Lung (tissue), 12 donors: Measurements from ENCODE around the gene GARIN3. TPM values are rescaled to one million over a fixed set of nuclear protein-coding genes. Genes with fewer than 3 reads are reported as not detected.

ENCODE experiments used
- ATAC-seq: fragments of 200-7000 bp; cut with Tn5 transposase; one replicate; pipeline ENCODE4 v1.9.1; 2020; ENCODE audit warnings: moderate number of reproducible peaks; ENCODE audit not compliant: insufficient read depth, low FRiP score
- DNase-seq, 3 donors: peaks; one replicate each; pipeline ENCODE4 v3.0.0-alpha.2; 2013 to 2017
- H3K27ac ChIP-seq, 2 donors: one replicate each; pipeline ENCODE4 v1.5.1; 2013; ENCODE audit warnings: mild to moderate bottlenecking in 2 of 2, moderate library complexity in 2 of 2, control low read depth in 1 of 2, inconsistent platforms in 1 of 2, low read depth in 1 of 2, low read length in 1 of 2
- H3K27me3 ChIP-seq, 3 donors: one replicate each; pipeline ENCODE4 v1.5.1; 2013; ENCODE audit warnings: low read length in 2 of 3; ENCODE audit not compliant: control insufficient read depth in 3 of 3, insufficient read depth in 3 of 3
- H3K36me3 ChIP-seq, 4 donors: one replicate each; pipeline ENCODE4 v1.5.1; 2013; ENCODE audit warnings: low read length in 4 of 4, mild to moderate bottlenecking in 1 of 4, moderate library complexity in 1 of 4; ENCODE audit not compliant: control insufficient read depth in 4 of 4, insufficient read depth in 4 of 4
- H3K4me1 ChIP-seq, 5 donors: one replicate each; pipeline ENCODE4 v1.5.1; 2013; ENCODE audit warnings: low read length in 5 of 5, mild to moderate bottlenecking in 2 of 5, moderate library complexity in 1 of 5; ENCODE audit not compliant: control insufficient read depth in 5 of 5, insufficient read depth in 5 of 5
- H3K4me3 ChIP-seq: one replicate; pipeline ENCODE4 v1.5.1; 2013; ENCODE audit warnings: mild to moderate bottlenecking, control low read depth, moderate library complexity
- H3K9ac ChIP-seq, 2 donors: one replicate each; pipeline ENCODE4 v1.5.1; 2013; ENCODE audit warnings: low read length in 2 of 2, control low read depth in 1 of 2; ENCODE audit not compliant: insufficient read depth in 1 of 2
- H3K9me3 ChIP-seq, 4 donors: one replicate each; pipeline ENCODE4 v1.5.1; 2013; ENCODE audit warnings: low read length in 3 of 4, mild to moderate bottlenecking in 1 of 4, moderate library complexity in 1 of 4; ENCODE audit not compliant: control insufficient read depth in 4 of 4, insufficient read depth in 3 of 4
- CTCF ChIP-seq: IDR thresholded peaks from 2 replicates; pipeline ENCODE4 v1.5.1; 2012; ENCODE audit warnings: mild to moderate bottlenecking; ENCODE audit errors: control extremely low read depth, extremely low read depth
- WGBS, 2 donors: extraction: QIAGEN DNeasy Blood & Tissue Kit; methylation state at CpG; one replicate each; pipeline ENCODE4 v1.1.7; 2013; 5-methylcytosine and 5-hydroxymethylcytosine counted together
- polyA plus RNA-seq, 2 donors: library from polyadenylated mRNA; stranded (reverse); fragments of 200-250 nt; gene quantifications; one replicate each; pipeline ENCODE4 v1.2.1, GENCODE V29; 2013
- total RNA-seq, 2 donors: library from RNA; depleted of rRNA in 1 of 2; stranded (reverse); fragments of >200 nt in 1 of 2; gene quantifications; one replicate each; pipeline ENCODE4 v1.2.1, GENCODE V29; 2014 to 2021
- donor health status: control.
- donor health status: control.
- donor health status: Bipolar disorder and iron deficiency.
- donor health status: healthy.
- donor health status: DM: yes; HTN: yes; CAD: no.

The GARIN3 gene
- total and polyA plus RNA-seq, 4 donors: not detected

GRCh38 chr5:157177953-157178352 is 11.9 kb upstream of the GARIN3 start:
- no peak for ATAC-seq
- no peak overlapping the region for H3K27ac ChIP-seq

GRCh38 chr5:157175071-157175612 is 9.1 kb upstream of the GARIN3 start:
- no peaks in the 10 kb centered on the region for H3K27me3 ChIP-seq
- H3K4me1 ChIP-seq: no peaks in the 10 kb centered on the region
- no peak overlapping the region for H3K9ac ChIP-seq
- TF ChIP-seq CTCF: no peak
- no peak for DNase-seq
- ATAC-seq: no peak
- H3K27ac ChIP-seq: no peak overlapping the region
- H3K9me3 ChIP-seq: no peaks in the 10 kb centered on the region
- no peak overlapping the region for H3K4me3 ChIP-seq
- WGBS, 2 donors: 88 to 89% methylated on average over 8 of the region's 8 CpGs
- no peaks in the 10 kb centered on the region for H3K36me3 ChIP-seq

More at GRCh38 chr5:157177953-157178352, 11.9 kb upstream of the GARIN3 start:
- H3K9ac ChIP-seq: no peak overlapping the region
- H3K4me3 ChIP-seq: no peak overlapping the region
- TF ChIP-seq CTCF: no peak
- no peaks in the 10 kb centered on the region for H3K9me3 ChIP-seq
- no peaks in the 10 kb centered on the region for H3K27me3 ChIP-seq
- DNase-seq: no peak
- H3K36me3 ChIP-seq: no peaks in the 10 kb centered on the region
- 62 to 73% methylated on average over 6 of the region's 6 CpGs for WGBS, 2 donors
- no peaks in the 10 kb centered on the region for H3K4me1 ChIP-seq

- no peak for ATAC-seq
- H3K9me3 ChIP-seq: no peaks in the 10 kb centered on the region
These were observed 6.3 kb upstream of the GARIN3 start for GRCh38 chr5:157172403-157172802.

More at GRCh38 chr5:157172403-157172802, 6.3 kb upstream of the GARIN3 start:
- no peak overlapping the region for H3K4me3 ChIP-seq
- no peak overlapping the region for H3K27ac ChIP-seq
- H3K9ac ChIP-seq: no peak overlapping the region
- no peaks in the 10 kb centered on the region for H3K27me3 ChIP-seq
- no peaks in the 10 kb centered on the region for H3K36me3 ChIP-seq
- WGBS, 2 donors: 38 to 54% methylated on average over 2 of the region's 2 CpGs
- no peak for TF ChIP-seq CTCF
- no peaks in the 10 kb centered on the region for H3K4me1 ChIP-seq
- DNase-seq: no peak
